Activated T-cell treated with anti-CD3 and anti-CD28 coated beads for 4 hours (primary cell): ENCODE measurements around the gene CYP46A1.

Experiments
- DNase-seq: peaks from one replicate; pipeline ENCODE4 v3.0.0-alpha.2; 2020

The CYP46A1 gene

DNA sequence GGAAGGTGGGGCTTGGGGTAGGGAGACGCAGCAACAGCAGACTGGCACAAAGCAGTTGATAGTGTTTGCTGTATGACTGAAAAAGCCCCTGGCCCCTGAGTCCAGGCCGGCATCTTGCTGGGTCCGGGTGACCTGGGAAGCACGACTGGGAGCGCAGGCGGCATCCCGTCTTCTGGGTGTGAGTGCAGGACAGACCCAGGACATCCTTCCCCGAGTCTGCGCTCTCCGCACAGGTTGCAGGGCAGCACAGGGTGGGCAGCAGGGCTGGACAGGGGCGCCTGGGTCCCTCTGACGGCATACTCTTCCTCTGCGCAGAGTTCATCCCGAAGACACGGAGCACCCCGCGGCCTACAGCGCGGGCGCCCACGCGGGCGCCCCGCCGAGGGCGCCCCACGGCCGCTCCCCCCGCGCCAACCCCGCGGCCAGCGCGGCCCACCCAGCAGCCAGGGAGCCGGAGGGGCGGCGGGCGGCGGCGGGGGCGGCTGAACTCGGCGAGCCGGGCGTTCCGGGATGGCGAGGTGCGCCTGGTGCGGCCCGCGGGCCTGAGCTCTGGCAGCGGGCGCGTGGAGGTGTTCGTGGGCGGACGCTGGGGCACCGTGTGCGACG lies 9.2 kb upstream of the CYP46A1 start:
- DNase-seq, result no peak

- no peak for DNase-seq
Observed at GRCh38 chr14:99675382-99675835, 8.7 kb upstream of the CYP46A1 start.

DNA sequence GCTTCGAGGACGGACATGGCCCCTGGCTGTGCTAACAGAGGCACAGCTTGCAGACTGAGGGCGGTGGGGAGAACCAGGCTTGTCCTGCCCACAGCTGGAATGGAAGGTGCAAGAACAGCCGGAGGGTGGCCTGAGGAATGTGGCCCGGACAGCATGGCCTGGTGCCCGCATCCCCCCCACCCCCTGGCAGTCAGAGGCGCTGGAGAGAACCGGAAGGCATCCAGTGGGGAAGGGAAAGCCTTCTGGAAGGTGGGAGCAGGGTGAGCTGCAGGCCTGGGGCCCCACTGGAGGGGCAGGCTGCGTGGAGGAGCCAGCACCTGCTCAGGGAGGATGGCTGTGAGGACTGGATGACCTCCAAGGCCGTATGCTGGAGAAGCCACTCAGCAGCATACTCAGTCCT lies 8.1 kb upstream of the CYP46A1 start:
- no peak for DNase-seq

DNA sequence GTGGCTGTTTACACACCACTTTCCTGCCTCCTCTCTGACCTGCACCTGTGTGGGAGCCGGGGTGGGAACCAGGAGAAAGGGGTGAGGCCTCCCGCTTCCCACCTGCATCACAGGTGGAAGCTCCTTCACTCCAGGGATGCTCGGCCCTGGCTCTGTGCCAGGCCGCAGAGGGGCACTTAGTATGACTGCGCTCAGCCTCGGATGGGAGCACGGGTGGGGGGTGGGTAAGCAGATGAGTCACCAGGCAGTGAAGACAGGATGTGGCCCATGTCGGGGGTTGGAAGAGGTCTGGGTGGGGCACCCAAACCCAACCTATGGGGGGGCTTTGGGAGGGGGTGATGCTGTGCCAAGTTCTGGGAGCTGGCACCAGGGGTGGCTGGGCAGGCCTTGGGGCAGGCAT lies 7.4 kb upstream of the CYP46A1 start:
- no peak for DNase-seq

GRCh38 chr14:99677231-99678140 lies 6.6 kb upstream of the CYP46A1 start:
- no peak for DNase-seq

- no peak for DNase-seq
Observed at GRCh38 chr14:99678198-99678597, 5.9 kb upstream of the CYP46A1 start.

GRCh38 chr14:99679111-99679510 lies 5.0 kb upstream of the CYP46A1 start:
- no peak for DNase-seq

GRCh38 chr14:99679543-99679942 lies 4.6 kb upstream of the CYP46A1 start:
- DNase-seq, result no peak

GRCh38 chr14:99679996-99680395 lies 4.1 kb upstream of the CYP46A1 start:
- DNase-seq, result no peak

- DNase-seq, result no peak
Observed at GRCh38 chr14:99681101-99681831, 2.8 kb upstream of the CYP46A1 start.

DNA sequence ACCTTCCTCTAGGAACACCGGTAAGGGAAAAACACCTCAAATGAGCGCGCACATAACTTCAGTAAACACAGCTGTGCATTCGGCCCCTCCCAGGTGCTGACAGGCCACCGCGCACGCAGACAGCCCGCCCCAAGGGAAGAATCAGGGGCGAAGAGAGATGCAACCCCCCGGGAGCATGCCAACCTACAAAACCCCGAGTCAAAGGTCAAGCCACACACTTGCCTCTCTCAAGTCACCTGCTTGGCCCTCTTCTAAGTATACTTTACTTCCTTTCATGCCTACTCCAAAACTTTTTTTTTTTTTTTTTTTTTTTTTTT lies 2.3 kb upstream of the CYP46A1 start:
- DNase-seq, result no peak

GRCh38 chr14:99682809-99683618 lies 1.1 kb upstream of the CYP46A1 start:
- DNase-seq, result peak; percentile 72

GRCh38 chr14:99684410-99684934 lies 374 bp downstream of the CYP46A1 start:
- no peak for DNase-seq

DNA sequence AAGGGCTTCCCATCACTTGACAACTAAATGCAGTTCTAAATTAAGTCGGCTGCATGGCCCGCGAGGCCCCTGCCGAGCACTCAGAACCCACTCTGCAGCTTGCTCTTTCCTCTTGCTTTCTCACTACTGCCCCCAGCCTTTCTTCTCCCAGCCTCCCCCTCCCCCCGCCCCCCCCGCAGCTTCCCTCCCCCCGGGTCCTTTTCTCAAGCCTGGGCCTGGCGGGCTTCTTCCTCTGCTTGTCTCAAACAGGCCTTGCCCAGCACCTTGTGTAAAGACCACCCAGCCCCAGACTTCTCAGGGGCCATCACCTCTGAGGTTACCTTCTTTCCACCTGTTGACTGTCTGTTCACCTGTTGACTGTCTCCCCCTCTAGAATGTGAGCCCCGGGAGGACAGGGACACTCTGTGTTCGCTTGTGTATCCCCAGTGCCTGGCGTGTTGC lies 1.1 kb downstream of the CYP46A1 start:
- no peak for DNase-seq

- DNase-seq, result no peak
Observed at GRCh38 chr14:99685596-99685995, 1.5 kb downstream of the CYP46A1 start.

- DNase-seq, result no peak
Observed at GRCh38 chr14:99686557-99687283, 2.6 kb downstream of the CYP46A1 start.

DNA sequence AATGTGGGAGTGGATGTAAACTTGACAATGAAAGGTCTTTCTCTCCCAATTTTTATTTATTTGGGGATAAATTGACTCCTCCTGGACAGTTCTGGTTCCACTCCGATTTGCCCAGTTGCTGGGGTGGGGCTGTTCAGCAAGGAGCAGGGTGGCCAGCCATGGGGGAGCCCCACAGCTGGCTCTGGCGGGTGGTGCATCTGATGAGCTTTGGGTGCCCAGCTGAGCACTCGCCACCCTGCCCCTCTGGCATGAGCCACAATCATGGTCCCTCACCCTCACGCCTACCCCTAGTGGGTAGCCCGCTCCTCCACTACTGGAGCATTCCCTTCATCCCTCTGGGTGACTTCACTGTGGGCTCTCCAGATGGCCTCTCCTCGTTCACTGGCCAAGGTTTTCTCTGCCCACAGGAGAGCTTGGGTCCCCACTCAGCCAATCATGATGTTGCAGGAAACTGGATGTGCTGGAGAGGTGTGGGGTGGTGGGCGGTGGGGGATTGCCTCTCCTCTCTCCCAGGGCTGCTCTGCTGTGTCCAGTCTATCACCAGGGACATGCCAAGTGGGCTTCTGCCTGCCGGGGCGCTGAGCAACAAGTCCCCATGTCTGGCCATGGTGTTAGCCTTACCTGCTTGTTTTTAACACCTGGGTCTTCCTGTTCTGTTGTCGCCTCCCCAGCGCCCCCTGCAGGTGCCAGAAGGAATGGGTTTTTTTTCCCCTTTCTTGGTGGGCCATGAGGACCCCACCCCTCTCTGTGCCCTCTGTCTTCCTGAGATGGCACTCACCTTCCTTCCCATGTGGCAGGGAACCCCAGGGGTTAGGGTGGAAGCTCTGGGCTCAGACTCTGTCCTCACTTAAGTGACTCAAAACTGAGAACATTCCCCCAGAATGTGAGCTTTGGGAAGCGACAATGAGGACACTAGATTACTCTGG lies 3.4 kb downstream of the CYP46A1 start:
- no peak for DNase-seq

- no peak for DNase-seq
Observed at GRCh38 chr14:99688210-99688581, 4.1 kb downstream of the CYP46A1 start.

DNA sequence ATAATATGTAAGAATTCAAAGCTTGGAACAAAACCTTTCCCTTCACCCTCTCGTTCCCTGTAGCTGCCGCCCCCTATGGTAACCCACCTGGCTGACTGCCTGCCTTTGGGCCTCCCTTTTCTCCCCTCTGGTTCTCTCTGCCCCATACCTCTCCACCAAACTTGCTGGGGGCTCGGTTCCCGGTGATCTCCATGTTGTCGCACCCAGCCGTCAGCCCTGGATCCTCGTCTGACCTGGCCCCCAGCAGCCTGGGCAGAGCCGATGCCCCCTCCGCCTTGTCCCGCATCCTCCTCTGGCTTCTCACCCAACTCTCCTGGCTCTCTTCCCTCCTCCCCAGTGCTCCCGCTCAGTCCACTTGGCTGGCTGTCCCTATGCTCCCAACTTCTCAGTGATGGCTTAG lies 4.5 kb downstream of the CYP46A1 start:
- DNase-seq, result no peak
